Left forelimb (tissue), 1 donor: Measurements from ENCODE around the gene ZNRF1.
"Not testable (repeated sequence)": the region's sequence is repeated elsewhere in the genome, so short reads cannot be mapped to it uniquely, and the experiment has no call there.

Source experiments
- DNase-seq: peaks from one replicate; pipeline ENCODE4 v3.0.0-alpha.2; 2018; ENCODE audit warnings: low spot score

ZNRF1 gene

DNA sequence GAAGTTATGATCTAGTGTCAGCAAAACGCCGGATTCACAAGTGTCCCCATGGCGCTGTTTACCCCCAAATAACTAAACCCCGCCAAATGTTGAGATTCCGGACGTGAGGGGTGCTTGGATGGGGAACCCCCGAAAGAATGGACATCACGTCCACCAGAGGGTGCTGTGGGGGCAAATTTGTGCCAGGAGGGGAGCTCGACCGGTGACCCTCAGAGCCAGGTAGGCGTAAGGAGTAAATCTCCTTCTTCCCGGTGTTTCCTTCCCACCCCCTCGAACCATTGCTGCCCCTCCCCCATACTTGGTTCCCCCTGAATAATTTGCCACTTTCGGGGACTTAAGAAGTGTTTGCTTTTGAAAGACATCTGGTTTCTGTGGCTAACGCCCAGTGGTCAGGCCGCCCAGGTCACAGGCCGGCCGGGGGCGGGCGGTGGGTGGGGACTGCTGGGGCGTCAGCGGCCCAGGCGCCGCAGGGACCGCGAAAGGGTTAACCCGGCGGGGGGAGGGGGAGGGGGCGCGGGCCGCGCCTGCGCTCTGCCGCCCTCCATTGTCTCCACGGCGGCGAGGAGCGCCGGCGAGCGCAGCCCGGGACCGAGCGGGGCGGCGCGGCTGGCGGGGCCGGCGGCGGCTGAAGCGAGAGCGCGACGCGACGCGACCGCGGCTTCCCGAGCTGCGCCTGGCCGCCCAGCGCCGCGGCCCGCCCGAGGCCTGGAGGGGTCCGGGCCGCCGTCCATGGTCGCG lies at the start of gene ZNRF1:
Gene ZNRF1, plus strand, starts transcription at position 544 of the 738 bp plus-strand sequence. CDS start 648 bp downstream, outside the sequence.
- DNase-seq, result peak; percentile 95

DNA sequence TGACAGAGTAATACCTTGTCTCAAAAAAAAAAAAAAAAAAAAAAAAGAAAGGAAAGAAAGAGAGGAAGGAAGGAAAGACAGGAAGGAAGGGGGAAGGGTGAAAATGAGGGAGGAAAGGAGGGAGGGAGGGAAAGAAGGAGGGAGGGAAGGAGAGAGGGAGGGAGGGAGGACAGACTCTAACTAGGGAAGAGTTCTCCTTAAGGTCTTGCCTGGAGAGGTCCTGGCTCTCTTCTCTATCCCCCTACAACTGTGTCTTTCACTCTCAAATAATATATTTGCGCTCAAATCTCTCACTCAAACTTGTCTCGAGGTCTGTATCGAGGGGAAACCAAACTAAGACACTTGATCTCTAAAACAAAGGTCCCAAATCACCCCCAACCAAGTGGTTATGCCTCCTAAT lies 49.5 kb upstream of the ZNRF1 start:
- DNase-seq, result no peak

DNA sequence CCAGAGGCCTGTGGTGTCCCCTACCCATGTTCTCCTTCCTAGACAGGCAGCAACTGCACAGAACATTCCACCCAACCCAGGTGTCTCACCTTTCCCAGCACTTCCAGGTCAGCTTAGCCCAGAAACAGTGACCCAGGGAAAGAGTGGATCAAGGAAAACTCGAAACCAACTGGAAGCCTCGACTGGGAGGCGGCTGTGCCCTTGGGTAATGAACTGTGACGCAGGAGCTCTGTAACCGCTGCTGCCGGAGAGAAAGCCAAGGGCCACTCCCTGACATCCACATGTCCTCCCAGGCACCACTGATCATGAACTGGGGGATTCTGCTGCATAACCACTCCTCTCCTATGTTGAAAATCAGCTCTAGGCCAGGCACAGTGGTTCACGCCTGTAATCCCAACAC lies 48.3 kb upstream of the ZNRF1 start:
- DNase-seq, result no peak

DNA sequence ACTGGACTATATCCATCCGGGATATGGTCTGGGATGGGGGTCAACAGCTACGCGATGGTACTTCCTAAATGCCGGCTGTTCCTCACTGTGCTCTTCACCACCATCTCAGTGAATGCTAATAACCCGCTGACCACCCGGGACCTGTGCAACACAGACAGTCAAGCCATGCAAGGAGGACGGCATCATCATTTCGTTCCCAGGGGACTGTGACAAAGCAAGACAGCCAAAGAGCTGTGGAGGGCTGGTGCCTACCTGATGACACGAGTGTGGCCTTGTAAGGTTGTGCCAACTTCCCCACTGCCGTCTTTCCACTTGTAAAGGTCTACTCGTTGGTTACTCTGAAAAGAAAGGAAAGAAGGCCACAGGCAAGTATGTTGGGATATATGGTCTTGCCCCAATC lies 47.6 kb upstream of the ZNRF1 start:
- no peak for DNase-seq

DNA sequence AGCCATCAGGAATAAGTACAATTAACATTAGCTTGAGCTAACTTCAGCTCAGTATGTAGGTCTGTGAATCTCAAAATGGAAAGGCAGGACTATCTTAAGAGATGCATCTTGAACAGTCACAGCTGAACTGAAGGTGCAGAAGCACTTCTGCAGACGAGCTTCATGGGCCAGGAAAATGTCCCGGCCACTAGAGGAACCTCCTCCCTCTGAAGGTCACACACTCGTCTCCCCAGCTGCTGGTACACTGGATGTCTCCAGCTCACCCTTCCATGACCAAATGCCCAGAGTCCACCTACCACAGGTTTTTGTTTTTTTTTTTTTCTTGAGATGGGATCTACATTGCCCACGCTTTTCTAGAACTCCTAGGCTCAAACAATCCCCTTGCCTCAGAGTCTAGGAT lies 47.1 kb upstream of the ZNRF1 start:
- no peak for DNase-seq

DNA sequence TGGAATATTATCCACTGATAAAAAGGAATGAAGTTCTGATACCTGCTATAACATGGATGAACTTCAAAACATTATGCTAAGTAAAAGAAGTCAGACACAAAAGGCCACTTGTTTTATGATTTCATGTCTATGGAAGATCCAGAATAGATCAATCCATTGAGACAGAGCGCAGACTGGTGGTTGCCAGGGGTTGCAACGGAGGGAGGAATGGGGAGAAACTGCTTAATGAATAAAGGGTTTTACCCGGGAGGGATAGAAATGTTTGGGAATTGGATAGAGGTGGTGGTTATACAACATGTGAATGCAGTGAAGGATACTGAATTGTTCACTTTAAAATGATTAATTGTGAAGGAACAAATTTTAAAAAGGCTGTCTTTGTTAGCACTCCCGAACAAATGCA lies 44.1 kb upstream of the ZNRF1 start:
- DNase-seq, result no peak

DNA sequence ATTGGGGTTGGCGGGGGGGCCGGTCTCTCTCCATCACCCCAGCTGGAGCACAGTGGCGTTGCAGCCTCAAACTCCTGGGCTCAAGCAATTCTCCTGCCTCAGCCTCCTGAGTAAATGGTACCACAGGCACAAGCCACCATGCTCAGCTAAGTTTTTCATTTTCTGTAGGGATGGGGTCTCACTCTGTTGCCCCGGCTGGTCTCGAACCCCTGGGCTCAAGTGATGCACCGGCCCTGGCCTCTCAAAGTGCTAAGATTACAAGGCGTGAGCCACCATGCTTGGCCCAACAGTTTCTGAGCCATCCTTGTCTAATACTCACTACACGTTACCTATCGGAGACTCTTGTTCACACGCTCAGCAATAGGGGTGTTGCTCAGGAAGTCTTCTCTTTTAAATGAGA lies 25.5 kb upstream of the ZNRF1 start:
- DNase-seq, result no peak

DNA sequence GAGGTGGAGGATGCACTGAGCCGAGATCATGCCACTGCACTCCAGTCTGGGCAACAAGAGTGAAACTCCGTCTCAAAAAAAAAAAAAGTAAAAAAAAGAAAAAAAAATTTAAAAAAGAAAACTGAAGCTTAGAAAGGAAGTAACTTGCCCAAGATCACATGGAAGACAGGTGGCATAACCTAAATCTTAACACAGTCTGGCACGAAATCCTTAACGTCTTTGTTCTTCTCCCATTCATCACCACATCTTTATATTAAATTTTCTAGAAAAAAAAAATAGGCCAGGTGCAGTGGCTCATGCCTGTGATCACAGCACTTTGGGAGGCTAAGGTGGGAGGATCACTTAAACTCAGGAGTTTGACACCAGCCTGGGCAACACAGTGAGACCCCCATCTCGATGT lies 23.2 kb upstream of the ZNRF1 start:
- DNase-seq, result no peak

DNA sequence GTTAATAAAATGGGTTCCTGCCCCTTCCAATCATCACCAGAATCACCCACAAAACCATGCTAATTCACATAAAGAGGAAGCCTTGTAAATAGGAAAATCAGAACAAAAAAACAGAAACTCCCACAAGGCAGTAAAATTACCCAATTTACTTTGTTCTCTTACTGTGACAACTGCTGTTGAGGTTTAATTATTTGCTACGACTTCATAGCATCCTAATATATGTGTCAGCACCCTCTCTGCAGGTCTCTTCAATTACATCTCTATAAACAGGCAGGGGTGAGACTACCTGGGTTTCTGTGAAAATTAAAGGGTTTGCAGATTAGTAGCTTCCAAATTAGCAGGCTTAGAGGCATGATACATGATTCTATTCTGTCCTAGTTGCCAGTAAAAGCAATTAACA lies 16.6 kb upstream of the ZNRF1 start:
- no peak for DNase-seq

DNA sequence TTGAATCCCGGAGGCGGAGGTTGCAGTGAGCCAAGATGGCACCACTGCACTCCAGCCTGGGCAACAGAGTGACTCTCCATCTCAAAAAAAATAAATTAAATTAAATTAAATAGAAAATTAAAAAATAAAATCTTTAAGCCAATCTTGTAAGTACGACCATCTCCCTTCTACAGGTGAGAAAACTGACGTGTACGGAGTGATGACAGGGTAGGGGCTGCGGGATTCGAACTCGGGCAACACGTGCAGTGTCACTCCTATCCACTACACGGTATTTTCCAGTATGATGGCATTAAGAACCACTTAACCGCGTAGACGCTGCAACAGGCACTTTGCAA lies 14.7 kb upstream of the ZNRF1 start:
- DNase-seq, result no peak

DNA sequence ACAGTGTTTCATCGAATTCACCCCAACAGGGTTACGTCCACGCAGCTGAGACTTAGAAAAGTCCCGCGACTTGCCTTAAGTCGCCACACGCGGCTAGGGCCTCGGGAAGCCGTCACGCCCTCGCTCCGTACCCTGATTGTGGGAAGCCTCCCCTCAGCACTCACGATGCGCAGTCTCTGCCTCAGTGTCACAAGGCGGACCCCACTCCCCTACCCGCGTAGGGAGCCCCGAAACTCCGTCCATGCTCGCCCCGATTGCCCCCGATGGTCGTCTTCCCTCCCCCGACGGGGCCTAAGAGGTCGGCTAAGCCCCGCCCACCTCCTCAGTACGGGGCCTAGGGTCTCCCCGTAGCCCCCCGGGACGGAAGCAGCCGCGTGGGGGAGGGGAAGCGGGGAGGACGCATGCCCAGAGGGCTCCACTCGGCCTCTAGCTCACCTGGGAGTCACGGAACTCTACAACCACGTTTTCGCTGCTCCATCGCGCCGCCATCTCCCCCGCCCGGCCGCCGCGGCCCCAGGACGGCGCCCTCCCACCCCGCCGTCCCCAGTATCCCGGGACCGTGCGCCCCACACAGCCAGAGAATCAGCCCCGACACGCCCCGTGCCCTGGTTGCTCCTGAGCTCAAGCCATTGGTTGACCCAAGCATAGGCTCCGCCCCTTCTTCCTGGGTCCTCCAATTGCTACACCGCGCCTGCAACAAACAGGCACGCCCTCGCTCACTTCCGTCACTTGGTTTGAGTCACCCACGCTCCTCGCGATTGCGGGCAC lies 14.1 kb upstream of the ZNRF1 start, which contains the start of gene WDR59:
Gene WDR59, minus strand, starts transcription at position 595 of the 768 bp plus-strand sequence. Its CDS starts 106 bp downstream, at position 489.
- DNase-seq, result peak; percentile 96

DNA sequence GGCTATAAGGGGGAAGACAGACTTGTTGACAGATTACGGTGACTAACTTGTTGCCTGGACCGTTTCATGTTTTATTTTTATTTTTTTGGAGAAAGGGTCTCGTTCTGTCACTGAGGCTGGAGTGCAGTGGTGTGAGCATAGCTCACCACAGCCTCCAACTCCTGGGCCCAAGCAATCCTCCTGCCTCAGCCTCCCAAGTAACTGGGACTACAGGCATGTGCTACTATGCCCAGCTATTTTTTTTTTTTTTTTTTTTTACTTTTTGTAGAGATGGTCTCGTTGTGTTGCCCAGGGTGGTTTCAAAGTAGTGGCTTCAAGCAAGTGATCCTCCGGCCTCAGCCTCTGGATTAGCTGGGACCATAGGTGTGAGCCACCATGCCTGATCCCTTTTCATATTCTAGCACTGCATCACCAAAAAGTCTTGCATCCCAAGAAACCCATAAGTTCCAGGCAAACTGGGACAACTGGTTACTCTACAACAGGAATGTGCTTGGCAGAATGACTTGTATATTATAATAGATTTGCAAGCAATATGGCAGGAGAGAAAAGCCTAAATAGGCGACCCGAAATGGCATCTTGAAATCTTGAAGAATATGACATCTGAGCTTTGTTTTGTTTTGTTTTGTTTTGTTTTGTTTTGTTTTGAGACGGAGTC lies 11.7 kb upstream of the ZNRF1 start:
- no peak for DNase-seq

DNA sequence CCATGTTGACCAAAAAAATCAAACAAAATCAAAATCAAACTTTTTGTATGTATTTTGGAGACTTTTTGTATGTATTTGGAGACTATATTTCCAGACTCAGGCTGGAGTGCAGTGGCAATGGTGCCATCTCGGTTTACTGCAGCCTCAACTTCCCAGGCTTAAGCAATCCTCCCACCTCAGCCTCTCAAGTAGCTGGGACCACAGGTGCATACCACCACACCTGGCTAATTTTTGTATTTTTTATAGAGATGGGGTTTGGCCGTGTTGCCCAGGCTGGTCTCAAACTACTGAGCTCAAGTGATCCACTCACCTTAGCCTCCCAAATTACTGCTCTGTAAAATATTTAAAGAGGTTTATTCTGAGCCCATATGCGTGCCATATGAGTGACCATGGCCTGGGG lies 9.0 kb upstream of the ZNRF1 start:
- DNase-seq, result not testable (repeated sequence)

DNA sequence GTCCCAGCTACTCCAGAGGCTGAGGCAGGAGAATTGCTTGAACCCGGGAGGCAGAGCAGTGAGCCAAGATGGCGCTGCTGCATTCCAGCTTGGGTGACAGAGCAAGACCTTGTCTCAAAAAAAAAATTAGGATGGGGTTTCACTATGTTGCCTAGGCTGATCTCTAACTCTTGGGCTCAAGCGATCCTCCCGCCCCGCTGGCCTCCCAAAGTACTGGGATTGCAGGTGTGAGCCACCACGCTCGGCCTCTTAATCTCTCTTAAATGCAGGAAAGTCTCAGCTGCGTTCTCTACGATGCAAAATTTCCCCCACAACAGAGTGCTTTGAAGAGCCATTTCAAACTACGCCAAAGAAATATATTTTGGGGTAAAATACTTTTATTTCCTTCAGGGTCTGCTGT lies 8.0 kb upstream of the ZNRF1 start:
- no peak for DNase-seq

DNA sequence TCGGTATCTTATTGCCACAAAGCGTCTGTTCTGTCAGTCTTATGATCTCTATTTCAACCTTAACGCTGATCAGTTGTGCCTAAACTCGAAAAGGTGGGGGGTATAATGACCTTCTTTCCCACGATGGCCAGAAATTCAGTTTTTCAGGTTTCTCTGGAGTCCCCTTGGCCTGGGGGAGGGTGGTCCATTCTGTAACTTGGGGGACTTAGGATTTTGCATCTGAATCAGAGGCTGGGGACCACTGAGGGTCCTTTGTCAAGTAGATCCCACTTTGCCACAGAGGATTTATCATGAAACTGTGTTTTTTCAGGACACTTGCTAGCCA lies 7.6 kb upstream of the ZNRF1 start:
- no peak for DNase-seq

DNA sequence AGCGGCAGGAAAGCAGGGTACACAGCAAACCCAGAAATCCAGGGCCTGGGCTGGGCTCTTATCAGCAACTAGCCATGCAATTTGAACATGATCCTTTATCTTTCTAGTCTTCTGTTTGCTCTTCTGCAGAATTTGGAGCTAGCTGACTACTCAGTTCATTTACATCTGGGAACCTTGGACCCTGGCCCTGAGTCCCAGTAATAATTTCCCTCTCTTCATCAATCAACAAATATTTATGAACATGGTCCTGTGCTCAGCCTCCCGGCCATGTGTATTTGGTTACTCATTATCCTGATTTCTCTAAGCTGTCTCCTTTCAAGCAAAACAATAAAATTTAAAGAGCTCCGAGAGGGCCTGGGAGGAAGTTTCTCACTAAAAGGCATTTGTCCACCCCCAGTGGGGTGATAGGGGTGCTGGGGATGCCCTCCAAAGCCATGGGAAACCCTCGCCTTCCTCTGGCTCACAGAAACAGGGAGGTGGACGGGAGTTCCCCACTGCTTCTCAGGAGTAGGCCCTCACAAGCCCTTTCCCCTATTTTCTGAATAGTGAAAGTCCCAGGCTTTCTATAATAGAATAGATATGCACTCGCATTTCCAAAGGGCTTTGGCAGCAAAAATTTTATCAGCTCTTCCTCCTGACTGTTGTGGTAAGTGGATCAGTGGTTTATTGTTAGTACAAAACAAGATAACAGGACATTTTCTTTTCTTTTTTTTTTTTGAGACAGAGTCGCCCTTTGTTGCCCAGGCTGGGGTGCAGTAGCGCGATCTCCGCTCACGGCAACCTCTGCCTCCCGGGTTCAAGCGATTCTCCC lies 7.0 kb upstream of the ZNRF1 start:
- no peak for DNase-seq

DNA sequence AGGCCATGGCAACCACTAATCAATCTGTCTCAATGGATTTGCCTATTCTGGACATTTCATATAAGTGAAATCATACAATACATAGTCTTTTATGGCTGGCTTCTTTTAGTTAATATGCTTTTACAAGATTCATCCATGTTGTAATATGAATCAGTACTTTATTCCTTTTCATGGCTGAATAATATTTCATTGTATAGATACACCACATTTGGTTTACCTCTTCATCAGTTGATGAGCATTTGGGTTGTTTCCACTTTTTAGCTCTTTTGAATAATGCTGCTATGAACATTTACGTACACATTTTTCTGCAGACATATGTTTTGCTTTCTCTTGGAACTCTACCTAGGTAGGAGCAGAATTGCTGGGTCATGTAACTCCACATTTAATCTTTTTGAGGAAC lies 2.8 kb upstream of the ZNRF1 start:
- no peak for DNase-seq

DNA sequence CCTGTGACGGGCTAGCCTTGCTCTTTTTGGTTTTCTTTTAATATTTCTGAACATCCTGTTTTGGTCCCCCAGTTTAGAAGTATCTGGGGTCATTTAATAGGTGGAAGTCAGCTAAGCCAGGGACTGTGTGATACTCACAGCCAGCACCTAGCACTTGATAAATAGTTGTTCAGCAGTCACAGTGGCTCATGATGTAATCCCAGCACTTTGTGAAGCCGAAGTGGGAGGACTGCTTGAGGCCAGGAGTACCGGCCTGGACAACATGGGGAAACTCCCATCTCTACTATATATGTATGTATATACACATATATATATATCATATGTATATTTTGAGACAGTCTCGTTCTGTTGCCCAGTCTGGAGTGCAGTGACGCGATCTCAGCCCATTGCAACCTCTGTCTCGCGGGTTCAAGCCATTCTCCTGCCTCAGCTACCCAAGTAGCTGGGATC lies 1.8 kb upstream of the ZNRF1 start:
- no peak for DNase-seq

DNA sequence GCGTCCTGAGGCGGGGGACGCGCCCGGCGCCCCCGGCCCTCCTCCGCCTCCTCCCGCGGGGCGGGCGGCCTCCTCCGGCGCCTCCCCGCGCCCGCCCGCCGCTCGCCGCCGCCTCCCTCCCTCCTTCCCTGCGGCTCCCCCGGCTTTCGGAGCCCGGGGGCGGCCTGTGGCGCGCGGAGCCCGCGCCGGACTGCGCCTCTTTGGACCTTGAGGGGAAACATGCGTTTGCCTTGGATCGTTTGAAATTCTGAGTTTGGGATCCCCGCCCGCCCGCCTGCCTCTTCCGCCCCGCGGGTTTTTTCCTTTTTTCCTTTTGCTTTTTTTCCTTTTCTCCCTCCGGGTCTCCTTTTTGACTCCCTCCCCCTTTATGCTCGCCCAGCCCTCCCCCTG lies 390 bp downstream of the ZNRF1 start:
- DNase-seq, result peak; percentile 70

DNA sequence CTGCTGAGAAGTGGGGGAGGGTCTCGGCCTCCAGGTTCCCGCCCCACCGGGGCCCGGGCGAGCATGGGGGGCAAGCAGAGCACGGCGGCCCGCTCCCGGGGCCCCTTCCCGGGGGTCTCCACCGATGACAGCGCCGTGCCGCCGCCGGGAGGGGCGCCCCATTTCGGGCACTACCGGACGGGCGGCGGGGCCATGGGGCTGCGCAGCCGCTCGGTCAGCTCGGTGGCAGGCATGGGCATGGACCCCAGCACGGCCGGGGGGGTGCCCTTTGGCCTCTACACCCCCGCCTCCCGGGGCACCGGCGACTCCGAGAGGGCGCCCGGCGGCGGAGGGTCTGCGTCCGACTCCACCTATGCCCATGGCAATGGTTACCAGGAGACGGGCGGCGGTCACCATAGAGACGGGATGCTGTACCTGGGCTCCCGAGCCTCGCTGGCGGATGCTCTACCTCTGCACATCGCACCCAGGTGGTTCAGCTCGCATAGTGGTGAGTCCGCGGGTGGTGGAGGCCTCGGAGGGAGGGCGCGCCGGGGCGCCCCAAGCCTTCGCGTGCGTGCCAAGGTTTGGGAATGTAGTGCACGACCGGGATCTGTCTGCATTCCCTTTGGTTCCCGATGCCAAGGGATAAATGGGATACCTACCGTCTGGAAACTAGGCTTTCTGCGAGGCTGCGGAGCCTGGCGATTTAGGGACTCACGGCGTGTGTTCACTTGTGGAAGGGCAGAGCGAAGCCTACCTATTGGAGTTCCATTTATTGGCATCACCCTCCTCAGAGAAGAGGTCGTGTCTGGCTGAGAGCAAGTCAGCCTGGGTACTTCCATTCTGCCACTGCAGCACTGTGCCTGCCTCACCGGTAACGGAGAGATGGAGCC lies 1.0 kb downstream of the ZNRF1 start:
- DNase-seq, result peak; percentile 68

DNA sequence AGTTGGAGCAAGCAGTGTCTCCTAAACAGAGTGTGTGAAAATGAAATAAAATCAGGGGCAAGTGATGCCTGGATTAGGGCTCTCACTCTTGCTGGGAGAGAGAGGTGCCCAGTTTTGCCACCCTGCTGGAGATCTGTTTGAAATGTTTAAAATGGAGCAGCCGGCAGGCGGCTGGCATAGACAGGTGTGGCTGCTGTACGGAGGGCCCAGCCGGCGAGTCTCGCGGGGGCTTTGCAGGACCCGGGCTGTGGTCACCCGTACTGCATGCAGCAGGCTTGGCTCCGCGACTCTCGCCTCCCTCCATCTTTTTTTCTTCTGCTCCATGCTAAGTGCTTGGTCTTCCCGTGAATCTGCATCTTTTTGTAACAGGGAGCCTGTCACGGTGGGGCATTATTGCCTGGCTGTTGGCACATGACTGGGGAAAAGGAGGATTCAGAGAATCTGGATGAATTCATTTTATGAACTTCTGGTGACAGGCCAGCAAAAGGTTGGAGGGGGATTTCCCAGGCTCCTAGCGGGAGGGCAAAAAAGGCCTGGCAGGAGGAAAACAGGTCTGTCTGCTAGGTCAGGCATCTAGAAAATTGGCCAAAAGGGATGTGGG lies 1.8 kb downstream of the ZNRF1 start:
- no peak for DNase-seq
